Smooth muscle cell of the brain vasculature (primary cell): ENCODE results near the gene VIPR1.
"Not testable (repeated sequence)": the region's sequence is repeated elsewhere in the genome, so short reads cannot be mapped to it uniquely, and the experiment has no call there.

Experiments
- DNase-seq: peaks from one replicate; pipeline ENCODE4 v3.0.0-alpha.2; 2012; ENCODE audit warnings: low read depth, low spot score

The VIPR1 gene

DNA sequence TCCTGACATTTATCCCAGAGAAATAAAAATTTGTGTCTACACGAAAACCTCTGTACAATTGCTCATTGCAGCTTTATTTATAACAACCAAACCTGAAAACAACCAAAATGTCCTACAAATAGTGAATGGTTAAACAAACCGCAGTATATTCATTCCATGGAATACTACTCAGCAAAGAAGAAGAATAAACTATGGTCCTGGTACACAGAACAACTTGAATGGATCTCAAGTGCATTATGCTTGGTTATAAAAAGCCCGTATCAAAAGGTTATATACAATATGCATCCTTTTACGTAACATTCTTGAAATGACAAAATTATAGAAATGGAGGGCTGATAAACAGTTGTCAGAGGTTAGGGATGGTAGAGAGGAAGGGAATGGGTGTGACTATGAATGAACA, 75.6 kb downstream of the VIPR1 start:
- DNase-seq, result no peak

DNA sequence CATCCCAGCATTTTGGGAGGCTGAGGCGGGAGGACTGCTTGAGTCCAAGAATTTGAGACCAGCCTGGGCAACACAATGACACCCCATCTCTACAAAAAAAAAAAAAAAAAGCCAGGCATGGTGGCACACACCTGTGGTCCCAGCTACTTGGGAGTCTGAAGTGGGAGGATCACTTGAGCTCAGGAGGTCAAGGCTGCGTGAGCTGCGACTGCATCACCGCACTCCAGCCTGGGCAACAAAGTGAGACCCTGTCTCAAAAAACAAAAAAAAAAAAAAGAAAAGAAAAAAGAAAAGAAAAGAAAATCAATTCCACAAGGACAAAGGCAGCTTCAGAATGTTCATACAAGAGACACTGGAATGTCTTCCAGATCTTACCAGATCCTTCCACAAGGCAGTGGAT, 76.9 kb downstream of the VIPR1 start:
- not testable (repeated sequence) for DNase-seq

DNA sequence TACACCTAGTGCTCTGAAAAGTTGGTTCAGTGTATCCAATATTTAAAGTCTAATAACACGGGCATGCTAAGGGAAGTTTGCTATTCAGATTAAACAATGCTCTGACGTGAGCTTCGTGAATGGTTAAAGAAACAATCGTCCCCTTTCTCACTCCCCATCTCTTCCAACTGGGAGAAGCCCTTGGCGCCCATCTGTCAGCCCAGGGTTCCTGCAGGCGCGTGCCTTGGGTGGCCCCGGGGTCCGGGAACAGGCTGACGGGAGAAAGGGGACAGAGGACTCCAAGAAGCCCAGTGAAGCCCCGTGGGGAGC, 78.9 kb downstream of the VIPR1 start:
- no peak for DNase-seq

DNA sequence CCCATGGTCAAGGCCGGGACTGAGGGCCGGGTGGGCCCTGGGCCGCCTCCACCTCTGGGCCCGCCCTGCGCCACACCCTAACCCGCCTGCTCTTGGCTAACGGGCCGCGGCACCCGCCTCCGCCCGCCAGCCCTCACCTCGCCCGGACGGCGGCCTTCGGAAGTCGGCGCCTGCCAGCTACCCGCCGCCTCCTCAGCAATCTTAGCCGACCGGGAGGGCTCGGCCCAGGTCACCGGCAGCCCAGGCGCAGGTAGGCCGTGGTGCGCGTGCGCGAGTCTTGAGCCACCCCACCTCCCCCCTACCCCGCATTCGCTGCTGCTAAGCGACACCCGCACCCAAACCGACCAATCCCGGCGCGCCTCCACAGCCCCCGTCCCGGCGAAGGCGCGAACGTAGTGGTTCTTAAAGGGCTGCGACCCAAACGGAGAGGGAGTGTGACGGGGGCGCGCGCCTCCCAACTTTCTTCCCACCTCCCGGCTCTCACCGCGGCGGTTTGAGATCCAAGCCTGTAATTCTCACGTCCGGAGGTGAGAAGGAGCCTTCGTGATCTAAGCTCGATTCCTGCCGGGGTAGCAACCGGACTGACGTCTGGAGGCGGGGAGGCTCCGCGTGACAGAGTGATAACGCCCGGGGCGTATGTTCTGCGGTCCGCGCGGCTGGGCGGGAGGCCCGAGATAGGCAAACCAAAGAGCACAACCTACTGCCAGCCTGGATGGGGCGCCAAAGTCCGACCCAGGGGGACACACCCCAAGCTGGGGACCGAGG, 79.4 kb downstream of the VIPR1 start, which contains the start of gene SEC22C:
Gene SEC22C, minus strand, starts transcription at position 259 of the 765 bp plus-strand sequence. CDS start 12,921 bp downstream, outside the sequence.
- peak; percentile 62 for DNase-seq

DNA sequence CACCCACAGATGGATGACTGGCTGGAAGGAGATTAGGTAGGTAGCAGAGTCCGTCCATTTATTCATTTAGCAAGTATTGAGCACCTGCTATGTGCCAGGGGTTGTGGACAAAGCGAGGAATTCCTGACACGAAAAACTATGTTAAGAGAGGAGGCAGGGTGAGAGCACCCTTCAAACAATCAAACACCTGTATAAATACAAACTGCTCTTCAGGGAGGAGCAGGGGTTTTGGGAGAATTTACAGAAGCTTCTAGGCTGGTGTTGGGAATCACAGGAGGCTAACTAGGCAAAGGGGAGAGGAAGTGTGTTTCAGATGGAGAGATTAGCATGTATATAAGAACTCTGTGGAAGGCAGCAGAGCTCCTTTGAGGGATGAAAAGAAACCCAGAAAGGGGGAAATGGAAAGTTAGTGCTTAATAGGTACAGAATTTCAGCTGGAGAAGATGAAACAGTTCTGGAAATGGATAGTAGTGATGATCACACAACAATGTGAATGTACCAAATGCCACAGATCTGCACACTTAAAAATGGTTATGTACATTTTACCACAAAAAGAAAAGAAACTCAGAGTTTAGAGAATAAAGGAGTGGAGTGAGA, 80.1 kb downstream of the VIPR1 start:
- DNase-seq, result no peak
